G401.6 (cell line): ENCODE results near the gene CELF6.
A peak's percentile ranks its signal among the peaks of the same experiment; 100 is the strongest.
"Not testable (repeated sequence)": the region's sequence is repeated elsewhere in the genome, so short reads cannot be mapped to it uniquely, and the experiment has no call there.

ENCODE experiments used
- FAIRE-seq: peaks from 2 replicates; lab custom pipeline; 2012; peaks lifted over from hg19 to GRCh38; lab: Jason Lieb, UNC

CELF6 gene

GRCh38 chr15:72315706-72316370 is 4.1 kb downstream of the CELF6 start:
- FAIRE-seq = no peak

- FAIRE-seq = no peak
Observed at GRCh38 chr15:72313881-72314280, 6.1 kb downstream of the CELF6 start.

GRCh38 chr15:72313448-72313840 is 6.5 kb downstream of the CELF6 start:
- no peak for FAIRE-seq

- peak; percentile 60 for FAIRE-seq
Observed at GRCh38 chr15:72312605-72313447, 7.1 kb downstream of the CELF6 start.

- no peak for FAIRE-seq
Observed at GRCh38 chr15:72307026-72307425, 12.9 kb downstream of the CELF6 start.

- FAIRE-seq = no peak
Observed at GRCh38 chr15:72306211-72306785, 13.7 kb downstream of the CELF6 start.

GRCh38 chr15:72304596-72304995 is 15.4 kb downstream of the CELF6 start:
- FAIRE-seq = no peak

GRCh38 chr15:72302955-72303354 is 17.0 kb downstream of the CELF6 start:
- FAIRE-seq = no peak

- FAIRE-seq = no peak
Observed at GRCh38 chr15:72289597-72290325, 30.2 kb downstream of the CELF6 start.

- FAIRE-seq = no peak
Observed at GRCh38 chr15:72288796-72289596, 31.0 kb downstream of the CELF6 start.

- FAIRE-seq = peak; percentile 80
Observed at GRCh38 chr15:72285927-72286516, 33.9 kb downstream of the CELF6 start.

- FAIRE-seq = no peak
Observed at GRCh38 chr15:72285402-72285801, 34.6 kb downstream of the CELF6 start.

- FAIRE-seq = no peak
Observed at GRCh38 chr15:72284781-72285180, 35.2 kb downstream of the CELF6 start.

- FAIRE-seq = no peak
Observed at GRCh38 chr15:72281713-72282112, 38.2 kb downstream of the CELF6 start.

- FAIRE-seq = no peak
Observed at GRCh38 chr15:72280751-72281150, 39.2 kb downstream of the CELF6 start.

GRCh38 chr15:72278737-72279136 is 41.2 kb downstream of the CELF6 start:
- FAIRE-seq = no peak

GRCh38 chr15:72276326-72276700 is 43.6 kb downstream of the CELF6 start:
- no peak for FAIRE-seq

GRCh38 chr15:72275635-72276325 is 44.2 kb downstream of the CELF6 start:
- not testable (repeated sequence) for FAIRE-seq

- FAIRE-seq = no peak
Observed at GRCh38 chr15:72272997-72273352, 47.0 kb downstream of the CELF6 start.

GRCh38 chr15:72272213-72272996 is 47.6 kb downstream of the CELF6 start, which contains the start of gene PARP6:
Gene PARP6 (minus strand): TSS chr15:72272554. CDS start chr15:72267477, 5,077 bp downstream.
- peak; percentile 90 for FAIRE-seq
